Stimulated activated naive CD8-positive, alpha-beta T cell treated with anti-CD3 and anti-CD28 coated beads, Interleukin-15, Interleukin-2, amounts not matched to agents 100 ng/mL and 50 ng/mL, for 24 hours (primary cell): ENCODE measurements around the gene CBX2.

ENCODE experiments used
- H3K27ac Mint-ChIP-seq: one replicate; pipeline ENCODE4 v1.8.0; 2021; ENCODE audit warnings: mild to moderate bottlenecking, mixed read lengths
- H3K27me3 Mint-ChIP-seq: one replicate; pipeline ENCODE4 v1.8.0; 2021; ENCODE audit warnings: mixed read lengths
- H3K36me3 Mint-ChIP-seq: one replicate; pipeline ENCODE4 v1.8.0; 2021; ENCODE audit warnings: low read depth, mixed read lengths
- H3K4me1 Mint-ChIP-seq: one replicate; pipeline ENCODE4 v1.8.0; 2021; ENCODE audit warnings: low read depth, mixed read lengths
- H3K4me3 Mint-ChIP-seq: one replicate; pipeline ENCODE4 v1.8.0; 2021; ENCODE audit warnings: mild to moderate bottlenecking, mixed read lengths
- H3K9me3 Mint-ChIP-seq: one replicate; pipeline ENCODE4 v1.8.0; 2021; ENCODE audit warnings: mixed read lengths

The CBX2 gene

GRCh38 chr17:79804856-79805696, 27.1 kb downstream of the CBX2 start:
- Mint-ChIP-seq H3K36me3 (peaks cover 4% of the 10 kb centered on the region), H3K4me3 (peak overlapping the region; percentile 75), H3K4me1 (peaks cover 46% of the 10 kb centered on the region), H3K9me3 (no peaks in the 10 kb centered on the region), H3K27ac (peak overlapping the region; percentile 88), H3K27me3 (peaks cover 77% of the 10 kb centered on the region)

- Mint-ChIP-seq H3K9me3 (no peaks in the 10 kb centered on the region), H3K27ac (no peak overlapping the region), H3K4me3 (no peak overlapping the region), H3K36me3 (peaks cover 4% of the 10 kb centered on the region), H3K27me3 (peaks cover 74% of the 10 kb centered on the region), H3K4me1 (peaks cover 41% of the 10 kb centered on the region)
These were observed 28.5 kb downstream of the CBX2 start for GRCh38 chr17:79806446-79806760.

- Mint-ChIP-seq H3K9me3 (no peaks in the 10 kb centered on the region), H3K27ac (no peak overlapping the region), H3K27me3 (peaks cover 73% of the 10 kb centered on the region), H3K4me3 (no peak overlapping the region), H3K36me3 (peaks cover 4% of the 10 kb centered on the region), H3K4me1 (peaks cover 42% of the 10 kb centered on the region)
These were observed 29.1 kb downstream of the CBX2 start for GRCh38 chr17:79806863-79807720.

- H3K4me3 Mint-ChIP-seq = peak overlapping the region; percentile 10
- peaks cover 4% of the 10 kb centered on the region for H3K36me3 Mint-ChIP-seq
- no peaks in the 10 kb centered on the region for H3K9me3 Mint-ChIP-seq
- peaks cover 41% of the 10 kb centered on the region for H3K4me1 Mint-ChIP-seq
- peaks cover 62% of the 10 kb centered on the region for H3K27me3 Mint-ChIP-seq
- H3K27ac Mint-ChIP-seq = peak overlapping the region; percentile 58
These were observed 31.0 kb downstream of the CBX2 start for GRCh38 chr17:79808763-79809529.

GRCh38 chr17:79809530-79810129, 31.7 kb downstream of the CBX2 start:
- Mint-ChIP-seq H3K27ac (no peak overlapping the region), H3K9me3 (no peaks in the 10 kb centered on the region), H3K4me3 (no peak overlapping the region), H3K27me3 (peaks cover 64% of the 10 kb centered on the region), H3K36me3 (peaks cover under 1% of the 10 kb centered on the region), H3K4me1 (peaks cover 43% of the 10 kb centered on the region)

- Mint-ChIP-seq H3K36me3 (no peaks in the 10 kb centered on the region), H3K4me1 (peaks cover 36% of the 10 kb centered on the region), H3K9me3 (no peaks in the 10 kb centered on the region), H3K27me3 (peaks cover 57% of the 10 kb centered on the region), H3K27ac (no peak overlapping the region), H3K4me3 (no peak overlapping the region)
These were observed 32.4 kb downstream of the CBX2 start for GRCh38 chr17:79810130-79811010.

- H3K36me3 Mint-ChIP-seq = no peaks in the 10 kb centered on the region
- H3K4me1 Mint-ChIP-seq = peaks cover 33% of the 10 kb centered on the region
- H3K4me3 Mint-ChIP-seq = peak overlapping the region; percentile 39
- H3K9me3 Mint-ChIP-seq = no peaks in the 10 kb centered on the region
- no peak overlapping the region for H3K27ac Mint-ChIP-seq
- peaks cover 56% of the 10 kb centered on the region for H3K27me3 Mint-ChIP-seq
These were observed 33.3 kb downstream of the CBX2 start for GRCh38 chr17:79811011-79811867.

GRCh38 chr17:79811868-79812352, 34.0 kb downstream of the CBX2 start:
- Mint-ChIP-seq H3K4me3 (peak overlapping the region; percentile 39), H3K27ac (peak overlapping the region; percentile 28)

GRCh38 chr17:79812353-79813258, 34.7 kb downstream of the CBX2 start:
- Mint-ChIP-seq H3K27ac (peak overlapping the region; percentile 28), H3K27me3 (peaks cover 55% of the 10 kb centered on the region), H3K36me3 (no peaks in the 10 kb centered on the region), H3K4me3 (peak overlapping the region; percentile 69), H3K4me1 (peaks cover 33% of the 10 kb centered on the region), H3K9me3 (no peaks in the 10 kb centered on the region)

More at GRCh38 chr17:79811868-79812352, 34.0 kb downstream of the CBX2 start:
- Mint-ChIP-seq H3K36me3 (no peaks in the 10 kb centered on the region), H3K9me3 (no peaks in the 10 kb centered on the region), H3K4me1 (peaks cover 33% of the 10 kb centered on the region), H3K27me3 (peaks cover 55% of the 10 kb centered on the region)

- Mint-ChIP-seq H3K4me3 (no peak overlapping the region), H3K27me3 (peaks cover 49% of the 10 kb centered on the region)
These were observed 35.6 kb downstream of the CBX2 start for GRCh38 chr17:79813297-79814126.

GRCh38 chr17:79814127-79814973, 36.4 kb downstream of the CBX2 start:
- H3K27me3 Mint-ChIP-seq = peaks cover 40% of the 10 kb centered on the region
- no peaks in the 10 kb centered on the region for H3K36me3 Mint-ChIP-seq
- H3K9me3 Mint-ChIP-seq = no peaks in the 10 kb centered on the region
- peaks cover 28% of the 10 kb centered on the region for H3K4me1 Mint-ChIP-seq
- peak overlapping the region; percentile 45 for H3K4me3 Mint-ChIP-seq
- no peak overlapping the region for H3K27ac Mint-ChIP-seq

More at GRCh38 chr17:79813297-79814126, 35.6 kb downstream of the CBX2 start:
- Mint-ChIP-seq H3K36me3 (no peaks in the 10 kb centered on the region), H3K9me3 (no peaks in the 10 kb centered on the region), H3K4me1 (peaks cover 33% of the 10 kb centered on the region), H3K27ac (no peak overlapping the region)
